ENCODE measurements around the gene PLS1.

- no peak for TF ChIP-seq CTCF (conservative IDR thresholded peaks at IDR 0.05; ENCODE audit: low read length)
- no peak for TF ChIP-seq EZH2phosphoT487 (IDR thresholded peaks at IDR 0.05; ENCODE audit: borderline replicate concordance, low read depth, low read length)
These were observed 5.5 kb downstream of the PLS1 start for GRCh38 chr3:142601713-142602112.

All from OCI-LY7 (cell line).